HFFc6 (cell line): ENCODE measurements around the gene GPR68. TPM values are rescaled to one million over a fixed set of nuclear protein-coding genes. Genes with fewer than 3 reads are reported as not detected.
A peak's percentile ranks its signal among the peaks of the same experiment; 100 is the strongest.
"Not testable (repeated sequence)": the region's sequence is repeated elsewhere in the genome, so short reads cannot be mapped to it uniquely, and the experiment has no call there.

Experiments used
- DNase-seq: peaks from one replicate; pipeline ENCODE4 v3.0.0-alpha.2; 2018
- H3K27ac Mint-ChIP-seq: 2 replicates; pipeline ENCODE4 v1.8.0; 2020; ENCODE audit warnings: mild to moderate bottlenecking, mixed read lengths
- H3K27me3 Mint-ChIP-seq: 2 replicates; pipeline ENCODE4 v1.8.0; 2021; ENCODE audit warnings: mild to moderate bottlenecking, moderate library complexity, mixed read lengths; ENCODE audit not compliant: insufficient read depth
- H3K36me3 Mint-ChIP-seq: 2 replicates; pipeline ENCODE4 v1.8.0; 2021; ENCODE audit warnings: low read depth, mixed read lengths
- H3K4me1 Mint-ChIP-seq: 2 replicates; pipeline ENCODE4 v1.8.0; 2020; ENCODE audit warnings: low read depth, mixed read lengths
- H3K4me3 Mint-ChIP-seq: 2 replicates; pipeline ENCODE4 v1.8.0; 2020; ENCODE audit warnings: mild to moderate bottlenecking, moderate library complexity, mixed read lengths
- H3K9me3 Mint-ChIP-seq: 2 replicates; pipeline ENCODE4 v1.8.0; 2020; ENCODE audit warnings: mild to moderate bottlenecking, mixed read lengths
- CTCF ChIP-seq: fragments of 200-600 bp; sonication (generic); IDR thresholded peaks from 2 replicates; pipeline ENCODE4 v1.5.0; 2021; ENCODE audit warnings: antibody characterized with exemption, mild to moderate bottlenecking
- total RNA-seq, 6 experiments: library from RNA; stranded (reverse); fragmentation: NEBNext Ultra II Directional; extraction: Animal tissue kit (Norgen Biotek cat#: 25700); gene quantifications; 2 replicates in 1 of 6; 3 replicates in 5 of 6; pipeline ENCODE4 v1.2.3, GENCODE V29; 2021

Gene GPR68
- total RNA-seq, 6 experiments from 2014 or later: 0.34 to 0.88 (median 0.52) TPM

GRCh38 chr14:91269076-91269991 is 24.8 kb upstream of the GPR68 start:
- no peaks in the 10 kb centered on the region for H3K36me3 Mint-ChIP-seq
- no peak for TF ChIP-seq CTCF
- no peak overlapping the region for H3K27ac Mint-ChIP-seq
- no peak for DNase-seq
- H3K4me1 Mint-ChIP-seq: peaks cover 10% of the 10 kb centered on the region; the same call in 1 of the 2 replicates
- peak overlapping the region; percentile 49; the same call in 1 of the 2 replicates for H3K4me3 Mint-ChIP-seq
- no peaks in the 10 kb centered on the region for H3K9me3 Mint-ChIP-seq
- H3K27me3 Mint-ChIP-seq: peaks cover 25% of the 10 kb centered on the region

- no peak for TF ChIP-seq CTCF
- Mint-ChIP-seq H3K4me1 (peaks cover 10% of the 10 kb centered on the region; the same call in 1 of the 2 replicates), H3K4me3 (no peak overlapping the region), H3K27ac (no peak overlapping the region), H3K27me3 (peaks cover 25% of the 10 kb centered on the region), H3K36me3 (no peaks in the 10 kb centered on the region), H3K9me3 (no peaks in the 10 kb centered on the region)
- no peak for DNase-seq
Observed at GRCh38 chr14:91267965-91268437, 23.5 kb upstream of the GPR68 start.

GRCh38 chr14:91266276-91266675 is 21.8 kb upstream of the GPR68 start:
- H3K9me3 Mint-ChIP-seq, H3K27ac Mint-ChIP-seq, DNase-seq, H3K4me3 Mint-ChIP-seq, H3K36me3 Mint-ChIP-seq: not testable (repeated sequence)
- Mint-ChIP-seq H3K27me3 (peaks cover 22% of the 10 kb centered on the region), H3K4me1 (peaks cover 10% of the 10 kb centered on the region; the same call in 1 of the 2 replicates)

GRCh38 chr14:91265404-91265803 is 20.9 kb upstream of the GPR68 start:
- Mint-ChIP-seq H3K4me1 (peaks cover 10% of the 10 kb centered on the region; the same call in 1 of the 2 replicates), H3K36me3 (no peaks in the 10 kb centered on the region), H3K27me3 (peaks cover 22% of the 10 kb centered on the region), H3K4me3 (no peak overlapping the region), H3K9me3 (no peaks in the 10 kb centered on the region), H3K27ac (no peak overlapping the region)
- no peak for TF ChIP-seq CTCF
- no peak for DNase-seq

- Mint-ChIP-seq H3K4me3 (no peak overlapping the region; the same call in 1 of the 2 replicates), H3K27ac (no peak overlapping the region), H3K9me3 (no peaks in the 10 kb centered on the region), H3K4me1 (peaks cover 6% of the 10 kb centered on the region; the same call in 1 of the 2 replicates), H3K27me3 (peaks cover 17% of the 10 kb centered on the region), H3K36me3 (no peaks in the 10 kb centered on the region)
- TF ChIP-seq CTCF: no peak
- no peak for DNase-seq
Observed at GRCh38 chr14:91264151-91265150, 19.9 kb upstream of the GPR68 start.
